Dermis microvascular lymphatic vessel endothelial cell (primary cell): ENCODE measurements around the gene BABAM1. TPM values are rescaled to one million over a fixed set of nuclear protein-coding genes. Genes with fewer than 3 reads are reported as not detected.

Experiments
- DNase-seq, 2 donors: peaks; one replicate each; pipeline versions ENCODE4 v3.0.0 to v3.0.0-alpha.2; 2010; ENCODE audit warnings: low read depth in 2 of 2
- total RNA-seq: library from RNA; depleted of rRNA; stranded (reverse); fragments of >200 nt; gene quantifications from 2 replicates; pipeline ENCODE4 v1.2.1, GENCODE V29; 2014

Gene BABAM1
- total RNA-seq, 1 donor from 2014 or later, result 80.7 TPM

GRCh38 chr19:17302391-17303166 lies 35.3 kb downstream of the BABAM1 start:
- no peak for DNase-seq

- peak; percentile 90 to 95 for DNase-seq
Measured at GRCh38 chr19:17303167-17303939, 36.1 kb downstream of the BABAM1 start, which contains the start of gene ABHD8. Gene ABHD8 (minus strand): TSS chr19:17303425. CDS start chr19:17301616, 1,809 bp downstream.

GRCh38 chr19:17303940-17304267 lies 36.7 kb downstream of the BABAM1 start:
- no peak for DNase-seq

GRCh38 chr19:17304386-17305215 lies 37.4 kb downstream of the BABAM1 start:
- no peak for DNase-seq

- no peak for DNase-seq
Measured at GRCh38 chr19:17305216-17305516, 37.9 kb downstream of the BABAM1 start.

GRCh38 chr19:17305517-17306284 lies 38.5 kb downstream of the BABAM1 start, which contains the start of gene MRPL34:
Gene MRPL34 (plus strand): TSS chr19:17305872. CDS start chr19:17305893, 21 bp downstream.
- DNase-seq, result peak; percentile 98 to 99

- no peak for DNase-seq
Measured at GRCh38 chr19:17306285-17306714, 39.1 kb downstream of the BABAM1 start.

GRCh38 chr19:17307876-17308377 lies 40.7 kb downstream of the BABAM1 start:
- no peak for DNase-seq

GRCh38 chr19:17309198-17309964 lies 42.1 kb downstream of the BABAM1 start, which contains the start of gene DDA1:
Gene DDA1 (plus strand): TSS chr19:17309563. CDS start chr19:17309655, 92 bp downstream.
- peak; percentile 99 to 100 for DNase-seq

- peak in 1 of 2 donors; percentile 15 for DNase-seq
Measured at GRCh38 chr19:17309965-17310461, 42.8 kb downstream of the BABAM1 start.

- DNase-seq, result peak in 1 of 2 donors; percentile 77
Measured at GRCh38 chr19:17311455-17312188, 44.4 kb downstream of the BABAM1 start.

- no peak for DNase-seq
Measured at GRCh38 chr19:17312189-17313113, 45.2 kb downstream of the BABAM1 start.

- no peak for DNase-seq
Measured at GRCh38 chr19:17314007-17314593, 46.9 kb downstream of the BABAM1 start.

GRCh38 chr19:17318966-17319365 lies 51.7 kb downstream of the BABAM1 start:
- peak in 1 of 2 donors; percentile 36 for DNase-seq

GRCh38 chr19:17319473-17320238 lies 52.4 kb downstream of the BABAM1 start:
- no peak for DNase-seq

- DNase-seq, result no peak
Measured at GRCh38 chr19:17320435-17320834, 53.2 kb downstream of the BABAM1 start.
